HG02798 (cell line): Measurements from ENCODE around the gene CSF1R.
"Not testable (repeated sequence)": the region's sequence is repeated elsewhere in the genome, so short reads cannot be mapped to it uniquely, and the experiment has no call there.

ENCODE experiments used
- ATAC-seq: cut with Tn5 transposase; IDR thresholded peaks from one replicate; pipeline ENCODE4 v1.9.1; 2021; ENCODE audit warnings: mild to moderate bottlenecking; ENCODE audit not compliant: unreplicated experiment, poor library complexity

Gene CSF1R

DNA sequence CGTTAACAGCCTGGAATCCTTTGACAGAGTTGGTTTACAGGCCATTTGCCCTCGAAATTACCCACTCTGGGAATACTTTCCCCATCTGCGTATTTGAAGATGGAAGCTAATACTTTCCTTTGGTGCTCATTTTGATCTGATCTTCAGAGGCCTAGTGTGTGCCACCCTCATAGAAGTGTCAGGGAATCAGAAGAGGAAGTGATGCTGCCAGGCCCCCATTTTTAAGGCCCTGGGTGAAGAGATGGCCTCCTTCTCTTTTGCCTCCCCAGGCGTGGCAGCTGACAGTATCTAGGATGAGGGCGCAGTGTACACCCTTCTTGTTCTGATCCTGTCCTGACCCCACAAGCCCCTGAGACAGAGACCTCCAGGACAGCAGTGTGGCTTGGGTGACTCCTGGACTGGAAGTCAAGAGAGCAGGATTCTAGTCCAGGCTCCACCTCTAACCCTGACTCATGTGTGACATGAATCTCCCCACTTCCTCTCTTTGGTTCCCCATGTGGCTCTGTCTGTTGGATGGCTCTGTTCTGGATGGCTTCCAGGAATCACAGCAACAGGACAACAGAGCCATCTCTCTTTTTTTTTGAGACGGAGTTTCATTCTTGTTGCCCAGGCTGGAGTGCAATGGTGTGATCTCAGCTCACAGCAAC lies 27.8 kb downstream of the CSF1R start:
- ATAC-seq = no peak

DNA sequence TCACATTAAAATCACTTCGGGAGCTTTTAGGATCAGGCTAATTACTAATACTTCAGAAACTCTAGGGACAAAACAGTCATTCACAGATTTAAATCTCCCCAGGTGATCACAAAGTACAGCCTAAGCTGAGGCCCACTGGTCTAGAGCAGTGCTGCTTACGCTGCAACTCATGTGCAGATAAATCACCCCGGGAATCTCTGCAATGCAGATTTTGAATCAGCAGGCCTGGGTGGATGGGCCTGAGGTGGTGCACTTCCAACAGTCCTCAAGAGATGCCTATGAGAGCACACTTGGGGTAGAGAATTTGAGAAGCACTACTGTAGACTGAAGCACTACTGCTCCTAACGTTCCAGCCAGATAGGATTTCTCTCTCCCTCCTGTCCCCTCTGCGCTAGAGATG lies 28.4 kb downstream of the CSF1R start:
- ATAC-seq = no peak

DNA sequence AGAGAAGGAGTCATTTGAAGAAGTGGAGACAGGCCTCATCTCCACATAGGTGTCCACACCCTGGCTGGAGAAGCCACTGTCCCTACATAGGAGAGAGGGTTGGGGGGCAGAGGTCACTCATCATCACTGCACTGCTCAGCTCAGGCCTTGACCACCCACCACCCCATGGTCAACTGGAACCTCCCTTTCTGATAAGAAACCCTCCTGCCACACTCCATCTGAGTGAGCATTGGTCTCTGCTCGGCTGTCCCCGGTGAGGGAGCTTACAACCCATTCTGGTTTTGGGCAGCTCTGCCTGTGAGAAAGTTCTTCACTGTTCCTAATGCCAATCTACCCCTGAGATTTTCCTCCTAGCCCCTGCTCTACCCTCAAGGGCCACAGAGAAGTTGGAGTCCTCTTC lies 28.8 kb downstream of the CSF1R start:
- ATAC-seq = no peak

DNA sequence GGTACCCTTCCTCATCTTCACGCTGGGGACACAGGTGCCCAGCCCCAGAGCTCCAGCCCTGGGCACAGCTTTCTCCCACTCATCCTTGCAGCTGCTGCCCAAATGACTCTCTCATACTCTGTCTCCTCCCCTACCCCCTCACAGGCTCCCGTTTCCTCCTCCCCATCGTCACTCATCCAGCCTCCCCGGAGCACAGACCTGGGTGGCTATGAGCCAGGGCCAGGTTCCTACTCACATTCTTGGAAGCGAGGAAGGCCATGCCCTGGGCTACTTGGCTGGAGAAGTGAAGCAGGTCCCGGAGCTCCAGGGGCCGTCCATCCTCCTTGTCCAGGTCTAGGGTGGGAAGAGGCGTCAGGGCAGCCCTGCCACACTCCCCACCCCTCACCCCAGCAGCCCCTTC lies 29.3 kb downstream of the CSF1R start:
- no peak for ATAC-seq

DNA sequence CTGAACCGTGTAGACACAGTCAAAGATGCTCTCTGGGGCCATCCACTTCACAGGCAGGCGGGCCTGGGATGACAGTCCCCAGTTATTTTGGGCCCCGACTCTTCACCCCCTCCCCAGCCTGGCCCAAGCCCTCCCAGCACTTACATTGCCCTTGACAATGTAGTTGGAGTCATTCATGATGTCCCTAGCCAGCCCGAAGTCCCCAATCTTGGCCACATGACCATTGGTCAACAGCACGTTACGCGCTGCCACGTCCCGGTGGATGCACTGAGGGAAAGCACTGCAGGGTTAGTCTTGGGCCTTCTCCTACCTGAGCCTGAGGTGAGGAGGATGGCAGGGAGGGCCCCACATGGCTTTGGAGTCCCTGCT lies 30.3 kb downstream of the CSF1R start:
- no peak for ATAC-seq

DNA sequence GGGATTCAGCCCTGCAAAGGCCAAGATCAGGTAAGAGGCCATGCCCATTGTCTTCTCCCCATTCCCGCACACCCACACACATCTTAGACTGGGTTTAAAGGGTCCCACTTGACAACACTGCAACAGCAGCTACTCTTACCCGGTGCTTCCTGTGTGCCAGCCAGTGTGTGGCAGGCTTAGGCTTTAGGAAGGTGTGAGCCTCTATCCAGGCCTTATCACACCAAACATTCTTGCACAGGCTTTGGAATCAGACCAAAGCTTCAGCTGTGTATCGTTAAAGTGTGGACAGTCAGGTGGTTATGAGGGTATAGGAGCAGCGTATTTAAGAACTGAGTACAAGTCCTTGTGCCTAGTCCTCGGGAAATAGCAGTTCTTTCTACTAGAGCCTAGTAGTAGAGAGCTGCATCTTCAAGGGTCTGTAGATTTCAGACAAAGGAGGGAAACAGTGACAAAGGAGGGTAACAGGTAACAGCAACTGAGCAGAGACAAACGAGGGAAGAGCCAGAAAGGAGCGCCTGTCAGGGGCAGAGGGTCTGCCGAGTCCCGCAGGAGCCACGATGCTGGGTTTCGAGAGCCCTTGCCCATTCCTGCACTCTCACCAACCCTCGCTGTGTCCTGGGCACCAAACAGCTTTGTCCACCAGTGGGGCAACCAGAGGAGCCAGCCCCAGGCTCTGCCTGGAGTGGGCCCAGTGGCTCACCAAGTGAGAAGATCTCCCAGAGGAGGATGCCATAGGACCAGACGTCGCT lies 30.9 kb downstream of the CSF1R start:
- no peak for ATAC-seq

DNA sequence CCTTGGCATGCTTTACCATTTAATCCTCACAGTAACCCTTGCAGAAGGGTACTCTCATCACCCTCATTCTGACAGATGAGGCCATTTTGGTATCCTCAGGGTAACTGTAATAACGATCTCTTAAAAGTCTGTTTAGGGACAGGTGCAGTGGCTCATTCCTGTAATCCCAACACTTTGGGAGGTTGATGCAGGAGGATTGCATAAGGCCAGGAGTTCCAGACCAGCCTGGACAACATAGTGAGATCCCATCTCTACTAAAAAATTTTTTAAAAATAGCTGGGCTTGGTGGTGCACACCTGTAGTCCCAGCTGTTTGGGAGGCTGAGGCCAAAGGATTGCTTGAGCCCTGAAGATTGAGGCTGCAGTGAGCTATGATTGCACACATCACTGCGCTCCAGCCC lies 31.8 kb downstream of the CSF1R start:
- ATAC-seq = no peak

DNA sequence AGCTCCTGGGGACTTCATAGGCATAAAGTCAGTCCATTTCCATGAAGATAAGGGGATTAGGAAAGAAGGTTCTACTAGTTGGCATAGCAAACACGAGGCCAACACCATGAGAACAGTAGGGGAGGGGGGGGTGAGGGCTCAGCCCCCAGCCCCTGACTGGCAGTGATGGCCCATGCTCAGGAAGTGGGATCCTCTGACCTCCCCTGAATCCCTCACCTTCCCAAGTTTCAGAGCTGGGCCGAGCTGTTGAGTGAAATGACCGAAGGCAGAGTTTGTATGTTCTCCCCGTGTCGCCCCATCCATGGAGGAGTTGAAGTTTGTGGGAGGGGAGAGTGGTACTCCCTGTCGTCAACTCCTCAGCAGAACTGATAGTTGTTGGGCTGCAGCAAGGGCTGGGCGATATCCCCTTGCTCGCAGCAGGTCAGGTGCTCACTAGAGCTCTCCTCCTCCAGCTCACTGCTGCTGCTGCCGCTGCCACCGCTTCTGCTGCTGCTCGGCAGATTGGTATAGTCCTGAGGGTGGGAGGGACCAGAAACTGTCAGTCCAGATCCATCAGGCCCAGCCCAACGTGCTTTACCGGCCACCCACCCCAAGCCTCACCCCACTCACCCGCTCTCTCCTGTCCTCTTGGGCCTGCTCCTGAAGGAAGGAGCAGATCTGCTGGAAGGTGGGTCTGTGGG lies 32.5 kb downstream of the CSF1R start:
- ATAC-seq = no peak

DNA sequence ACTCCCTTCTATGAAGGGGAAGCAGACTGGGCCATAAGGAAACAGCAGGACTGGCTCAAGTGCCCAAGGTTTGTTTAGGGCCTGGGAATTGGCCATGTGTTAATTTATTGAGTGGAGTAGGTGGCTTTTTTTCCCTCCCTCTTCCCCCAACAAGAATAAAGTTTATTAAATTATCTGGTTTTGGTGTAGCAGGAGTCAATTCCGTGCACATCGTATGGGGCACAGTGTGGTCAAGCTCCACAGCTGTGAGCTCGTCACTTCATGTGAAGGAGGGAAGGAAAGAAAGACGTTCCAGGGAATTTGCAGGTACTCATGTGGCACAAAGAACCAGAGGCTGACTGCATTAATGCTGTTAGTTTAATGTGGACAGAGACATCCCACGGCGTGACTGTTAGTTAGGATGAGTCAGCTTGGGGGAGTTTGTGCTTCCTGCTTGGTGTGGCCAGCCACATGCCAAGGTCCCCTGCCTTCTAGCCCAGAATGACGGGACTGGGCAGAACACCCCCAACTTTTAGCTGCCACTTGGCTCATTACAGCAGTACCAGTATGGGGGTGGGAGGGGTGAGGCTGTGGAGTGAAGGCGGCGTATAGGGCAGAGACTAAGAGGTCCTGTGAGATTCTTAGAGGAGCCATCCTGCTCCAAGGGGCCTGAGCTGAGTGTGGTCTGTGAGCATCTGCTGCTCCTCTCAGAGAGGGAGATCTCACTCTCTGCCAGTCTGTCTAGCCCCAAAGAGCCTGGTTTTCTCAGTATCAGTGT lies 33.2 kb downstream of the CSF1R start:
- no peak for ATAC-seq

DNA sequence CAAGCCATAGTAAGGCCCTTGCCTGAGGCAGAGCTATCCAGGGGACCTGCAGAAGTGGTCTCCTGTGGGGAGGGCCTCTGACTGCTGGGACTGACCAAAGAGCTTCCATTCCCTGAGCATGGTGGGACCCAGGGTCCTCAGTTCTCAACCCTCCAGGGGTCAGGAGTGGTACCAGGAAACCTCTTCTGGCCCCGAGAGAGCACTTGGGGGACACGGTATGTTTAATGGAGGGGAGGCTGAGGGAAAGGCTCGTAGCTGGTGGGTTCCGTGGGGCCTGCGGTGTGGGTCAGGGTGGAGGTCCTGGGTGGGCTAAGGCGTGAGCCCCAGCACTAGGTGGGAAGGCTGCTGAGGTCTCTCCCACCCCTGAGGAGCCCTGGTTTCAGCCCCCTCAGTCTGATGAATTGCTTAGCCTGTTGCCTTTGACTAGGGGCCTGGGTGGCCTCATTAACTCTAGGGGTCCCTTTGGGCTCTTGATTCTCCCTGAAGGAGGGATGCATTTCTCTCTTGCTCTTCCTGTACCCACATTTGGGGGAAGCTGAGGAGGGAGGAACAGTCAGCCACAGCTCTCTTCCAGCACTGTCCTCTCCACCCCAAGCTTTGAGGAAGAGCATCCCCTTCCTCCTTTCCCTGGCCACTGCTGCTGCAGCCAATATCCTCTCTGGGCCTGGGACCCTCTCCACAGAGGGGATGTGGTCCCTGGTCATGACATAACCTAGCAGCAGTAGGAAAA lies 34.0 kb downstream of the CSF1R start:
- ATAC-seq = no peak

DNA sequence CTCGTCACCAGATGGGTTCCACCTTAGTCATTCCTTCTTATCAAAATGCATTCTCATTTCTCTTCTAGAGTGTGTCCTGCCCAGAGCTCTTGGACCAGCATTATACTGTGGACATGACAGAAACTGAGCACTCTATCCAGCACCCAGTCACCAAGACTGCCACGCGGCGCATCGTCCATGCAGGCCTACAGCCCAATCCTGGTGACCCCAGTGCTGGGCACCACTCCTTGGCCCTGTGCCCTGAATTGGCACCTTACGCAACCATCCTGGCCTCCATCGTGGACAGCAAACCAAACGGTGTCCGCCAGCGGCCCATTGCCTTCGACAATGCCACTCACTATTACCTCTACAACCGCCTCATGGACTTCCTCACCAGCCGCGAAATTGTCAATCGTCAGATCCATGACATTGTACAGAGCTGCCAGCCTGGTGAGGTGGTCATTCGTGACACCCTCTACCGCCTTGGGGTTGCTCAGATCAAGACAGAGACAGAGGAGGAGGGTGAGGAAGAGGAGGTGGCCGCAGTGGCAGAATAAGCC lies 34.6 kb downstream of the CSF1R start:
- no peak for ATAC-seq

DNA sequence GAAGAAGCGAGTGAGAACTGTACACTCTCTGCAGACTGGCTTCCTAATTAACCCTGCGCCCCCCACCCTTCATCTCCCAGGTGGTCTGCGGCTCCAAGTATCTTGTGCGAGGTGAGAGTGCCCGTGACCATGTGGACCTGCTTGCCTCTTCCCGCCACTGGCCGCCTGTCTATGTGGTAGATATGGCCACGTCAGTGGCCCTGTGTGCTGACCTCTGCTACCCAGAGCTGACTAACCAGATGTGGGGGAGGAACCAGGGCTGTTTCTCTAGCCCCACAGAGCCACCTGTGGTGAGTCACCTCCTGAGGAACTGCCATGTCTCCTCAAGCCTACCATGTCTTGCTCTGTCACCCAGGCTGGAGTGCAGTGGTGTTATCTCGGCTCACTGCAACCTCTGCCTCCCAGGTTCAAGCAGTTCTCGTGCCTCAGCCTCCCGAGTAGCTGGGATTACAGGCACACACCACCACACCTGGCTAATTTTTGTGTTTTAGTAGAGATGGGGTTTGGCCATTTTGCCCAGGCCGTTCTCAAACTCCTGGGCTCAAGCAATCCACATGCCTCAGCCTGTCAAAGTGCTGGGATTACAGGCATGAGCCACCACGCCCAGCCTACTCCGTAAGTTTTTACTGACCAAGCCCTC lies 36.1 kb downstream of the CSF1R start:
- ATAC-seq = not testable (repeated sequence)

DNA sequence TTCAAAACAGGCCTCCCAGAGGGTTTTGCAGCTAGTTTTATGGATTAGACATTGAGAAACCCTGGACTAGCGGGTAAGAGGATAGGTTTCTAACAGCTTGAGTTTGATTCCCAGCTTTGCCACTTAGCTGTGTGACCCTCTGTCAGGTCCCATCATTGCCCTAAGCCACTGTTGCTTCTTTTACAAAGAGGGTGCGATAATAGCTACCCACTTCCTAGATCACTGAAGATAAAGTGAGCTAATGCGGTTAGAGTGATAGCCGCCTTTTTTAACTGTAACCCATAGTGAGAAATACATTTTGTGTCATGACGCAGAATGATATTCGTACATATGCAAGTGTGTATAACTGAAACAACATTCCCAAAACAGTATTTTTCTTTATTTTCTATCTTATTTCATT lies 40.3 kb downstream of the CSF1R start:
- ATAC-seq = no peak

DNA sequence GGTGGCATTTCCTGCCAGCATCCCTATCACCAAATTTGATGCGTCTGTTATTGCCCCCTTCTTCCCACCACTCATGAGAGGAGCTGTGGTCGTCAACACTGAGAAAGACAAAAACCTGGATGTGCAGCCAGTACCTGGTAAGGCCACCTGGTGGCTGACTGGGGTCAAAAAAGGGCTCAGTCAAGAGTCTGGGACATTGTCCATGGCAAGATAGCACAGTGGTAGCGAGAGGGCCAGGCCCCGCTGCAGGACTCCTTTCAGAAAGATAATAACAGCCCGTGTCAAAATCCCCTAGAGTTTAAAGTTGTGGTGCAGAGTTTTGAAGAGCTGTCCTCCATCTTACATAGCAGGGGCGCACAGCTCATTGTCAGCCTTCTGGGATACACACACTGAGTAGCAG lies 40.8 kb downstream of the CSF1R start:
- no peak for ATAC-seq

DNA sequence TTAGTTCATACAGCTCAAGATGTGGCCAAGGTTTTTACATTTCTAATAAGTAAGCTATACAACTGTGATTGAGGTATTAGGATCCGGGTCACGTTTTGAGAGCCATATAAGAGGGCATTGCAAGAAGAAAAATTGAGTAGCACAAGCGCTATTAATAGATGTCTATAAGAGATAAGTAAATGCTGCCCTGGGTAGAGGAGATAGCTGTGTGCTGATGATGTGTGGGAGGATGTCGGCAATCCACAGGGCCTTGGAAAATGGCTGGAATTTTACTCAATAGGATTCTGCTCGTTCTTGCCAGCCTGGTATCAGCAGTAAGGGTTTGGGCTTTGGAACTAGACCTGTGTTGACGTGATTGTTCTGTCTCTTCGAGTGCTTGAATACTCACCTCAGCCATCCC lies 41.6 kb downstream of the CSF1R start:
- ATAC-seq = no peak

DNA sequence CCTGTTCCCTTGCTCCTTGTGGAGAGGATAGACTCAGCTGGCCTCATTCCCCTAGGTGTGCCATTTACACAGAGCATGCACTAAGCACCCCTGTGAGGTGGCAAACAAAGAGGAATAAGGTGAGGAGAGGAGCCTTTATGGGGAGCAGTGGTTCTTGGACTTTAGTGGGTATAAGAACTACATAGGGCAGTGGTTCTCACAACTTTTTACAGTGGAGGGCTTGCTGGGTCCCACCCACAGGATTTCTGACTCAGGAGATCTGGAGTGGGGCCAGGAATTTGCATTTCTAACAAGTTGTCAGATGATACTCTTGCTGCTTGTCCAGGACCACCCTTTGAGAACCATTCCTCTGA lies 42.0 kb downstream of the CSF1R start:
- ATAC-seq = no peak

DNA sequence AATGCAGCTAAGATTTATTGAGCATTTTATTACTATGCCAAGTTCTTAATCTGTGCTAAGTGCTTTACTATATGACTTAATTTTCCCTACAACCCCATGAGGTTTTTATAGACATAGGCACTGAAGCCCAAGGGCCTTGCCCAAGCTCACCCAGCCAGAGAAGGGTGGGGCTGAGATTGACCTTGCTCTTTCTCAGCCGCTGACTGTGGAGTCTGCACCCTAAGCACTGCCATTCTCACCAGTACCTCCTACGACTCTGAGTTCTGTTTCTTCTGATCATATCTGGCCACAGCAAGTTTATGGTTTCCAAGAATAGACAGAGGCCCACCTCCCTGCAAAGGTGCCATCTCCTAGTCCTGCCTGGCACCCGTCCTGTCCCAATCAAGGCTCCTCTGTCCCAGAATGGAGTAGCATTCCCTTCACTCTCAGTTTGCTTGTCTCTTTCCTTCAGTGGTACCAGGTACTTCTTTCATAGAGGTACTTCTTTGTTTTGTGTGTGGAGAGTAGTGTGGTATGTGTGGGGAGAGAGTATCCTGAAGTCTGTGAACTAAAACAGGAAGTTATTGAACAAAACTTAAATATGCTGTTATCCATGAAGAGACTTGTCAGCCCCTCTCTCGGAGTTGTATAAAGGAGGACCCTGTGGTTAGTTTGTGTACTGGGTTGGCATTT lies 42.6 kb downstream of the CSF1R start:
- no peak for ATAC-seq

DNA sequence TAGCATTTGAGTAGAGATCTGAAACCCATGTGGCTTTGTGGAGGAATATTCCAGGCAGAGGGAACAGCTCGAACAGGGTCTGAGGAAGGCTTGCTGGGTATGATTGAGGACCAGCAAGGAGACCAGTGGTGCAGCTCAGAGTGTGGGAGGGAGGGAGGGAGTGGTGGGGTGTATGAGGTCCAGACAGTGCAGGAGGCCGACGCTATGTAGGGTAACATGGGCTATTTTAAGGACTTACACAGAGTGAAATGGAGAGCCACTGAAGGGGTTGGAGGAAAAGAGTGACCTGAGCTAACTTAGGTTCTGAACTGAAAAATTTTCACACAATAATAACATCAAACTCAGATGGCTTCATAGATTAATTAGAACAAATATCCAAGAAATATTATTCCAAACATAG lies 43.9 kb downstream of the CSF1R start:
- ATAC-seq = no peak

DNA sequence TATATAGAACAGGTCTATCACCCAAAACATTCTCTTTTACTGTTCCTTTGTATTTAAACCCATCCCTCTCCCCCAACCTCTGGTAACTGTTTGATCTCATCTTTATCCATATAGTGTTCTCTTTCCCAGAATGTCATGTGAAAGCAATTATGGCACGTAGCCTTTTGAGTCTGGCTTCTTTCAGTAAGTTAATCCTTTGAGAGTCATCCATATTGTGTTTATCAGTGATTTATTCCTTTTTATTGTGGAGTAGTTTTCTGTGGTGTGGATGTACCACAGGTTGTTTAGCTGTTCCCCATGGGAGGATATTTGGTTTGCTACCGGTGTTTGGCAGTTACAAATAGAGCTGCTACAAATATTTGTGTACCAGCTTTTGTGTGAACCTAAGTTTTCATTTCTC lies 47.8 kb downstream of the CSF1R start:
- no peak for ATAC-seq
